ENCODE data around the gene CENPP. TPM values are rescaled to one million over a fixed set of nuclear protein-coding genes. Genes with fewer than 3 reads are reported as not detected.

Gene CENPP
- total RNA-seq, 3 donors from 2014 or later (not counting 1 experiment from before 2014, with no cell fraction given): 10.3 to 14.5 (median 12.1) TPM

- 100% methylated on average over 3 of the region's 3 CpGs for WGBS (ENCODE audit: insufficient coverage)
- DNase-seq (no peak), ATAC-seq (no peak)
- Histone ChIP-seq H3K9me3 (ENCODE audit: control insufficient read depth, insufficient read depth, low read length) (no peaks in the 10 kb centered on the region), H3K27me3 (ENCODE audit: control insufficient read depth, insufficient read depth, low read length) (no peaks in the 10 kb centered on the region), H3K36me3 (ENCODE audit: control insufficient read depth, insufficient read depth, low read length) (peaks cover 10% of the 10 kb centered on the region), H3K27ac (ENCODE audit: low read length) (no peak overlapping the region), H3K4me3 (ENCODE audit: low read length) (no peak overlapping the region), H3K4me1 (ENCODE audit: control insufficient read depth, insufficient read depth, low read length) (peaks cover 12% of the 10 kb centered on the region)
- intact Hi-C loops (cut with micrococcal nuclease): no loop called here
- no peak for TF ChIP-seq CTCF (IDR thresholded peaks at IDR 0.05)
- H3K36me3 Mint-ChIP-seq: no peaks in the 10 kb centered on the region
- no peaks in the 10 kb centered on the region for H3K9me3 Mint-ChIP-seq
- H3K27me3 Mint-ChIP-seq (ENCODE audit: low read depth in 2 of 2): no peaks in the 10 kb centered on the region
- no peak overlapping the region for H3K4me3 Mint-ChIP-seq
- H3K27ac Mint-ChIP-seq: peak overlapping the region; percentile 5 to 63
- H3K4me1 Mint-ChIP-seq: peaks cover 28 to 41% of the 10 kb centered on the region in 2 donors
Observed at GRCh38 chr9:92663126-92663525, 337.4 kb downstream of the CENPP start.

GRCh38 chr9:92663951-92664350 lies 338.2 kb downstream of the CENPP start:
- H3K4me1 Mint-ChIP-seq: peaks cover 35 to 48% of the 10 kb centered on the region in 2 donors
- H3K27ac ChIP-seq (ENCODE audit: low read length): no peak overlapping the region
- WGBS (ENCODE audit: insufficient coverage): 97% methylated on average over 10 of the region's 10 CpGs
- H3K4me1 ChIP-seq (ENCODE audit: control insufficient read depth, insufficient read depth, low read length): peaks cover 16% of the 10 kb centered on the region
- H3K36me3 ChIP-seq (ENCODE audit: control insufficient read depth, insufficient read depth, low read length): peaks cover 10% of the 10 kb centered on the region
- H3K36me3 Mint-ChIP-seq: no peaks in the 10 kb centered on the region
- H3K4me3 ChIP-seq (ENCODE audit: low read length): no peak overlapping the region
- H3K9me3 Mint-ChIP-seq: no peaks in the 10 kb centered on the region
- no peaks in the 10 kb centered on the region for H3K27me3 Mint-ChIP-seq (ENCODE audit: low read depth in 2 of 2)
- DNase-seq: no peak
- H3K27me3 ChIP-seq (ENCODE audit: control insufficient read depth, insufficient read depth, low read length): no peaks in the 10 kb centered on the region
- no peak for ATAC-seq
- H3K4me3 Mint-ChIP-seq: no peak overlapping the region
- H3K9me3 ChIP-seq (ENCODE audit: control insufficient read depth, insufficient read depth, low read length): no peaks in the 10 kb centered on the region
- intact Hi-C loops (cut with micrococcal nuclease): no loop called here
- TF ChIP-seq CTCF (IDR thresholded peaks at IDR 0.05): no peak
- peak overlapping the region; percentile 5 to 63 for H3K27ac Mint-ChIP-seq

- peaks cover 10% of the 10 kb centered on the region for H3K36me3 ChIP-seq (ENCODE audit: control insufficient read depth, insufficient read depth, low read length)
- Mint-ChIP-seq H3K36me3 (no peaks in the 10 kb centered on the region), H3K27ac (peak overlapping the region; percentile 5 to 63), H3K4me1 (peaks cover 40 to 53% of the 10 kb centered on the region in 2 donors), H3K27me3 (ENCODE audit: low read depth in 2 of 2) (no peaks in the 10 kb centered on the region), H3K4me3 (no peak overlapping the region), H3K9me3 (no peaks in the 10 kb centered on the region)
- H3K4me3 ChIP-seq (ENCODE audit: low read length): no peak overlapping the region
- intact Hi-C loops (cut with micrococcal nuclease): no loop called here
- H3K27me3 ChIP-seq (ENCODE audit: control insufficient read depth, insufficient read depth, low read length): no peaks in the 10 kb centered on the region
- H3K9me3 ChIP-seq (ENCODE audit: control insufficient read depth, insufficient read depth, low read length): no peaks in the 10 kb centered on the region
- 64% methylated on average over 13 of the region's 13 CpGs for WGBS (ENCODE audit: insufficient coverage)
- H3K4me1 ChIP-seq (ENCODE audit: control insufficient read depth, insufficient read depth, low read length): peaks cover 22% of the 10 kb centered on the region
- TF ChIP-seq CTCF (IDR thresholded peaks at IDR 0.05): no peak
- ATAC-seq (peak; percentile 13 to 46 (median 46)), DNase-seq (peak in 1 of 2 donors; percentile 72)
- H3K27ac ChIP-seq (ENCODE audit: low read length): peak overlapping the region; percentile 12
Observed at GRCh38 chr9:92664394-92665152, 338.8 kb downstream of the CENPP start.

Data from natural killer cell (primary cell).